H9 (cell line): ENCODE results near the gene FGF11. TPM values are rescaled to one million over a fixed set of nuclear protein-coding genes. Genes with fewer than 3 reads are reported as not detected.

Experiments
- DNase-seq: peaks from one replicate; pipeline ENCODE4 v3.0.0-alpha.2; 2017
- H2AFZ ChIP-seq: one replicate; pipeline ENCODE4 v1.6.1; 2013; ENCODE audit warnings: mild to moderate bottlenecking, low read length, control low read depth, moderate library complexity
- H2AK5ac ChIP-seq: 2 replicates; pipeline ENCODE4 v1.6.1; 2013; ENCODE audit warnings: low read length, control low read depth, mixed read lengths; ENCODE audit not compliant: insufficient read length
- H2BK120ac ChIP-seq: one replicate; pipeline ENCODE4 v1.6.1; 2013; ENCODE audit warnings: low read depth, mild to moderate bottlenecking, low read length, control low read depth, inconsistent platforms; ENCODE audit not compliant: poor library complexity, severe bottlenecking
- H2BK12ac ChIP-seq: 2 replicates; pipeline ENCODE4 v1.6.1; 2013; ENCODE audit warnings: low read length, control low read depth, mixed read lengths, low read depth; ENCODE audit not compliant: insufficient read length
- H2BK15ac ChIP-seq: 2 replicates; pipeline ENCODE4 v1.6.1; 2013; ENCODE audit warnings: low read depth, low read length, control low read depth
- H2BK20ac ChIP-seq: one replicate; pipeline ENCODE4 v1.6.1; 2013; ENCODE audit warnings: low read depth, mild to moderate bottlenecking, low read length, control low read depth, inconsistent platforms; ENCODE audit not compliant: poor library complexity, severe bottlenecking
- H2BK5ac ChIP-seq: 2 replicates; pipeline ENCODE4 v1.6.1; 2013; ENCODE audit warnings: low read length, control low read depth, mixed read lengths; ENCODE audit not compliant: insufficient read length
- H3K14ac ChIP-seq: 2 replicates; pipeline ENCODE4 v1.6.1; 2013; ENCODE audit warnings: low read length, control low read depth; ENCODE audit not compliant: insufficient read depth
- H3K18ac ChIP-seq: 2 replicates; pipeline ENCODE4 v1.6.1; 2013; ENCODE audit warnings: low read depth, mild to moderate bottlenecking, mixed read lengths, low read length, control low read depth; ENCODE audit not compliant: insufficient read length
- H3K23ac ChIP-seq: 2 replicates; pipeline ENCODE4 v1.6.1; 2013; ENCODE audit warnings: low read length, control low read depth, mixed read lengths, low read depth; ENCODE audit not compliant: insufficient read length
- H3K23me2 ChIP-seq: 2 replicates; pipeline ENCODE4 v1.6.1; 2013; ENCODE audit warnings: low read depth, mild to moderate bottlenecking, mixed read lengths, low read length, control low read depth; ENCODE audit not compliant: insufficient read length, poor library complexity, severe bottlenecking
- H3K27ac ChIP-seq: 2 replicates; pipeline ENCODE4 v1.5.1; 2013; ENCODE audit warnings: low read length, control low read depth, mixed read lengths, low read depth; ENCODE audit not compliant: insufficient read length
- H3K27me3 ChIP-seq: 2 replicates; pipeline ENCODE4 v1.6.1; 2013; ENCODE audit warnings: low read length, control low read depth, inconsistent platforms; ENCODE audit not compliant: insufficient read depth
- H3K4ac ChIP-seq: 2 replicates; pipeline ENCODE4 v1.6.1; 2013; ENCODE audit warnings: low read depth, mild to moderate bottlenecking, control low read depth, inconsistent platforms, low read length, moderate library complexity
- H3K4me1 ChIP-seq: 2 replicates; pipeline ENCODE4 v1.6.1; 2013; ENCODE audit warnings: low read length, control low read depth, inconsistent platforms; ENCODE audit not compliant: insufficient read depth
- H3K4me2 ChIP-seq: 2 replicates; pipeline ENCODE4 v1.6.1; 2013; ENCODE audit warnings: low read length, control low read depth, mixed read lengths; ENCODE audit not compliant: insufficient read length, insufficient read depth
- H3K56ac ChIP-seq: 2 replicates; pipeline ENCODE4 v1.6.1; 2013; ENCODE audit warnings: low read depth, mild to moderate bottlenecking, mixed read lengths, low read length, control low read depth; ENCODE audit not compliant: insufficient read length
- H3K79me1 ChIP-seq: 2 replicates; pipeline ENCODE4 v1.6.1; 2013; ENCODE audit warnings: low read depth, mild to moderate bottlenecking, moderate library complexity, low read length, control low read depth, inconsistent platforms; ENCODE audit not compliant: insufficient read depth, poor library complexity, severe bottlenecking
- H3K79me2 ChIP-seq: 2 replicates; pipeline ENCODE4 v1.6.1; 2013; ENCODE audit warnings: low read length, control low read depth, inconsistent platforms; ENCODE audit not compliant: insufficient read depth
- H3K9ac ChIP-seq: 2 replicates; pipeline ENCODE4 v1.6.1; 2013; ENCODE audit warnings: low read length, control low read depth, mixed read lengths; ENCODE audit not compliant: insufficient read length; ENCODE audit errors: extremely low read depth
- H3K9me3 ChIP-seq: one replicate; pipeline ENCODE4 v1.6.1; 2013; ENCODE audit warnings: low read depth, low read length, inconsistent platforms; ENCODE audit not compliant: control insufficient read depth
- H3T11ph ChIP-seq: one replicate; pipeline ENCODE4 v1.6.1; 2013; ENCODE audit warnings: mild to moderate bottlenecking, low read length, control low read depth, inconsistent platforms
- H4K20me1 ChIP-seq: one replicate; pipeline ENCODE4 v1.6.1; 2013; ENCODE audit not compliant: control insufficient read depth, insufficient read length, insufficient read depth
- H4K5ac ChIP-seq: 2 replicates; pipeline ENCODE4 v1.6.1; 2013; ENCODE audit warnings: low read depth, mild to moderate bottlenecking, mixed read lengths, low read length, control low read depth; ENCODE audit not compliant: insufficient read length
- H4K8ac ChIP-seq: replicated peaks from 2 replicates; pipeline ENCODE4 v1.6.1; 2013; ENCODE audit warnings: low read length, control low read depth, mixed read lengths, low read depth; ENCODE audit not compliant: insufficient read length
- H4K91ac ChIP-seq: 2 replicates; pipeline ENCODE4 v1.6.1; 2013; ENCODE audit warnings: low read depth, mild to moderate bottlenecking, moderate library complexity, mixed read lengths, low read length, control low read depth; ENCODE audit not compliant: insufficient read length
- H3K27ac Mint-ChIP-seq, 3 experiments: 2 replicates in 2 of 3; 3 replicates in 1 of 3; pipeline ENCODE4 v1.8.0; 2020 to 2021; ENCODE audit warnings: mixed read lengths in 3 of 3, mild to moderate bottlenecking in 1 of 3, moderate library complexity in 1 of 3
- H3K27me3 Mint-ChIP-seq: 2 replicates; pipeline ENCODE4 v1.8.0; 2021; ENCODE audit warnings: low read depth, mild to moderate bottlenecking, moderate library complexity, mixed read lengths
- H3K36me3 Mint-ChIP-seq, 3 experiments: 2 replicates in 2 of 3; 3 replicates in 1 of 3; pipeline ENCODE4 v1.8.0; 2020 to 2021; ENCODE audit warnings: low read depth in 3 of 3, mixed read lengths in 3 of 3; ENCODE audit not compliant: insufficient read depth in 1 of 3
- H3K4me1 Mint-ChIP-seq, 2 experiments: 2 replicates each; pipeline ENCODE4 v1.8.0; 2020; ENCODE audit warnings: mixed read lengths in 2 of 2
- H3K4me3 Mint-ChIP-seq, 2 experiments: 2 replicates in 1 of 2; 3 replicates in 1 of 2; pipeline ENCODE4 v1.8.0; 2020 to 2021; ENCODE audit warnings: mild to moderate bottlenecking in 2 of 2, mixed read lengths in 2 of 2, moderate library complexity in 1 of 2
- H3K9me3 Mint-ChIP-seq, 2 experiments: 2 replicates in 1 of 2; 3 replicates in 1 of 2; pipeline ENCODE4 v1.8.0; 2020; ENCODE audit warnings: mild to moderate bottlenecking in 2 of 2, mixed read lengths in 2 of 2, moderate library complexity in 1 of 2
- CTCF ChIP-seq: fragments of 200-600 bp; sonication (generic); conservative IDR thresholded peaks from 3 replicates; pipeline ENCODE4 v1.8.0; 2021; ENCODE audit warnings: antibody characterized with exemption, mild to moderate bottlenecking
- WGBS: extraction: QIAGEN DNeasy Blood & Tissue Kit; methylation state at CpG from one replicate; pipeline ENCODE4 v1.1.7; 2013; ENCODE audit warnings: missing lambda C conversion rate, low lambda C conversion rate, mixed read lengths; ENCODE audit not compliant: insufficient read length; ENCODE audit errors: extremely low coverage; 5-methylcytosine and 5-hydroxymethylcytosine counted together
- total RNA-seq: library from RNA; stranded (reverse); gene quantifications from 2 replicates; pipeline ENCODE4 v1.2.1, GENCODE V29; 2021

FGF11 gene
- total RNA-seq, 1 experiment from 2014 or later: 15.2 TPM

GRCh38 chr17:7417056-7417655 is 22.2 kb upstream of the FGF11 start:
- no peak overlapping the region for H4K8ac ChIP-seq
- H4K91ac ChIP-seq: no peak overlapping the region
- no peak overlapping the region for H2BK15ac ChIP-seq
- no peaks in the 10 kb centered on the region for H3K27me3 Mint-ChIP-seq
- no peaks in the 10 kb centered on the region for H3K9me3 ChIP-seq
- H3K4me1 Mint-ChIP-seq: peaks cover 9 to 36% of the 10 kb centered on the region in 2 experiments
- H3K18ac ChIP-seq: no peak overlapping the region
- H3K4me3 Mint-ChIP-seq: no peak overlapping the region
- no peak overlapping the region for H3T11ph ChIP-seq
- no peak overlapping the region for H3K4ac ChIP-seq
- no peaks in the 10 kb centered on the region for H3K79me2 ChIP-seq
- H3K9ac ChIP-seq: no peak overlapping the region
- no peak overlapping the region for H3K27ac Mint-ChIP-seq
- peaks cover 8 to 39% (median 30%) of the 10 kb centered on the region in 3 experiments; a peak in 6 of 7 replicates for H3K36me3 Mint-ChIP-seq
- no peak for DNase-seq
- no peak overlapping the region for H2BK5ac ChIP-seq
- no peak overlapping the region for H3K56ac ChIP-seq
- H3K79me1 ChIP-seq: no peaks in the 10 kb centered on the region
- H3K4me2 ChIP-seq: no peak overlapping the region
- H3K4me1 ChIP-seq: no peaks in the 10 kb centered on the region
- H2BK120ac ChIP-seq: no peak overlapping the region
- H3K14ac ChIP-seq: no peak overlapping the region
- WGBS: no CpG with 5 or more reads among the region's 54 CpGs
- H2BK12ac ChIP-seq: no peak overlapping the region
- H3K23ac ChIP-seq: no peak overlapping the region
- no peak overlapping the region for H2AFZ ChIP-seq
- H3K27me3 ChIP-seq: no peaks in the 10 kb centered on the region
- H3K27ac ChIP-seq: no peak overlapping the region
- no peak overlapping the region for H2BK20ac ChIP-seq
- TF ChIP-seq CTCF: no peak
- no peaks in the 10 kb centered on the region for H4K20me1 ChIP-seq
- H3K23me2 ChIP-seq: no peaks in the 10 kb centered on the region
- no peaks in the 10 kb centered on the region for H3K9me3 Mint-ChIP-seq
- no peak overlapping the region for H4K5ac ChIP-seq
- H2AK5ac ChIP-seq: no peak overlapping the region
